ENCODE results near the gene SRC. TPM values are rescaled to one million over a fixed set of nuclear protein-coding genes. Genes with fewer than 3 reads are reported as not detected.
A peak's percentile ranks its signal among the peaks of the same experiment; 100 is the strongest.

The SRC gene
- total RNA-seq, 1 experiment from 2014 or later: 7.6 TPM

DNA sequence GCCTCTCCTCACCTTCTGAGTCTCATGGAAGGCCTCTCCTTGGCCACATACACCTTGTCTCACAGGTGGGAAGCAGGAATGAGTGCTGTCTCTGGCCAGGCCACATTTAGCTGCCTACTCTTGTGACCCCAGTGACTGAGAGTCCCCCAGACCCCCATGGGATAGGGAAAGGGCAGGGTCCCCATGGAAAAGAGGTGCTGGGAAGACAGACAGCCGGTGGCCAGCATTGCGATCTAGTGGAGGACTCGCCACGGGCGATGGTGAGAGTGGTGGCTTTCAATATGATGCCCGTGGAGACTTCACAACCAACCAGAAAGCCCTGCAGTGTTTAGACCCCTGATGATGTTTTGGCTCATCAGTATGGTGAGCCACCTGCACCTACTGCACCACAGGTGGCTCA is 36.6 kb upstream of the SRC start:
- peaks cover 63% of the 10 kb centered on the region for H3K36me3 ChIP-seq
- no peak overlapping the region for H3K4me3 ChIP-seq
- no peak overlapping the region for H3K27ac ChIP-seq
- DNase-seq (ENCODE audit: low read depth in 1 of 2, low spot score in 2 of 2): no peak
- no peaks in the 10 kb centered on the region for H3K9me3 ChIP-seq (replicated peaks)
- H3K27me3 ChIP-seq (replicated peaks): no peaks in the 10 kb centered on the region
- H3K4me1 ChIP-seq (replicated peaks): peaks cover 19% of the 10 kb centered on the region

DNA sequence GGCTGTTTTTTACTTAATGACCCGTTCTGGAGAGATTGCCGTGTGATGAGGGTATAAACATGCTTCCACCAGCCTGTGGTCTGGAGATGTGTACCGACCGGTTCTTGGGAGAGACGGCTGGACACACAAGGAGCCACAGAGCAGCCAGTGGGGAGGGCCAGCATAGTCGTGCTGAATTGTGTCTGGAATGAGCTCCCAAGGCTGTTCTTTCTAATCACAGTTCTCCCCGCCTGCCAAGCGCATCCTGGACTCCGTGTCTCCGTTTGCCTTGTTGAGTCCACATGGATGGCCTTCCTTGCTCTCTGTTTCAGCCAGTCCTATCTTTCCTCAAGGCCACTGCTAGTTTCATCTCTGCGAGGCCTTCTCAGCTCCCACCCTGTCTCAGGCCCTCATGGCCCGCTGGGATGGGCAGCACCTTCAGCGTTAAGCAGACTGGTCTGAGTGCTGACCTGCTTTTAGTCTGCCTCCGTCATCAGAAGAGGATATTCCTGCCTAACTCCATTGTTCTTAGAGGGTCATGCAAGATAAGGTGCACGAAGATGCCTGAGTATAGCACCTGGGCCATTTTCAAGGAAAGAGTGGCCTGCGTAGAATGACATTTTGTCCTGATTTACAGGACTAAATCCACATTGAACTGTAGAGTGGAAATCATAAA is 35.9 kb upstream of the SRC start:
- Histone ChIP-seq H3K27ac (no peak overlapping the region), H3K36me3 (peaks cover 62% of the 10 kb centered on the region), H3K27me3 (replicated peaks) (no peaks in the 10 kb centered on the region), H3K4me3 (no peak overlapping the region), H3K4me1 (replicated peaks) (peaks cover 27% of the 10 kb centered on the region), H3K9me3 (replicated peaks) (no peaks in the 10 kb centered on the region)
- no peak for DNase-seq (ENCODE audit: low read depth in 1 of 2, low spot score in 2 of 2)

DNA sequence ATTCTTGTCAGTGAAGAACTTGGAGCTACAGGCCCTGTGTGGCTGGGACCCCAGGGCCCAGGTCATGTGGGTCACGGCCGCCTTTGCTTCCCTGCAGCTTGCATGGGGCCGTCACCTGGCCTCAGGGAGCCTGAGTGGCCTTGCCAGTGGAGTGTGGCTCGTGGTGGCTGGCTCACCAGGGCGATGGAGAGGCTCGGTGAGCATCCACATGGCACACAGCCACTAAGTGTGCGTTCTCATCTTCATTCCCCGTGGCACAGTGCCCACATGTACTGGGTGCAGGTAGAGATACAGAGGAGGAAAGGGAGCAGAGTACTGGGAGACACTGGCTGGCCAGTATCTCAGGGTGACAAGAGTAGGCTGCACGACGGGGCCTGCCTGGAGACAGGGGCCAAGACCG is 35.0 kb upstream of the SRC start:
- DNase-seq (ENCODE audit: low read depth in 1 of 2, low spot score in 2 of 2): no peak
- no peak overlapping the region for H3K4me3 ChIP-seq
- H3K4me1 ChIP-seq (replicated peaks): peaks cover 32% of the 10 kb centered on the region
- H3K27ac ChIP-seq: no peak overlapping the region
- no peaks in the 10 kb centered on the region for H3K27me3 ChIP-seq (replicated peaks)
- peaks cover 71% of the 10 kb centered on the region for H3K36me3 ChIP-seq
- H3K9me3 ChIP-seq (replicated peaks): no peaks in the 10 kb centered on the region

DNA sequence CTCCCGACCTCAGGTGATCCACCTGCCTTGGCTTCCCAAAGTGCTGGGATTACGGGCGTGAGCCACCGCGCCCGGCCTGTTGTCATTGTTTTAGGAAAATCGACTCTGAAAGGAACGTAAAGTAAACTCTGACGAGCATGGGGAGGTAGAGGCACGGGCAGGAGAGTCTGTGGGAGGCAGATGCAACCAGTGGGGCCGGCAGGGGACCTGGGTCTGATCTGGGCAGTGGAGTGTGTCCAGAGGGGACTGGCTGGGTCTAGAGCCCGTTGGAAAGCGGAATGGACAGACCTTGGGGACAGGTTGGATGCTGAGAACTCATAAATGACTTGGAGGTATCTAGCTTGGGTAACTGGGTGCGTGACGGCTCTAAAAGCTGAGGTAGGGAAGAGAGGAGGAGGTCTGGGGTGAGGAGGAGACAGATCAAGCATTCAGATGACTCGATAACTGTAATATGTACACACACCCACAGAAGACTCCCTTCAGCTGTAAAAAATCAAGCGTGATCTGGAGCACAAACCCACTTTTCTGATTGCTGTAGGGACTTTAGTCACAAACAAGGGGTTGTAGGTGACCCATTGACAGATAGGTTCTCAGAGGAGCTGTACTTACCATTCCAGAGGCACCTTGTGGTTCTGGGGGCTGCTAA is 34.1 kb upstream of the SRC start:
- Histone ChIP-seq H3K27ac (no peak overlapping the region), H3K27me3 (replicated peaks) (no peaks in the 10 kb centered on the region), H3K9me3 (replicated peaks) (no peaks in the 10 kb centered on the region), H3K4me1 (replicated peaks) (peaks cover 32% of the 10 kb centered on the region), H3K36me3 (peaks cover 69% of the 10 kb centered on the region), H3K4me3 (no peak overlapping the region)
- DNase-seq (ENCODE audit: low read depth in 1 of 2, low spot score in 2 of 2): no peak

DNA sequence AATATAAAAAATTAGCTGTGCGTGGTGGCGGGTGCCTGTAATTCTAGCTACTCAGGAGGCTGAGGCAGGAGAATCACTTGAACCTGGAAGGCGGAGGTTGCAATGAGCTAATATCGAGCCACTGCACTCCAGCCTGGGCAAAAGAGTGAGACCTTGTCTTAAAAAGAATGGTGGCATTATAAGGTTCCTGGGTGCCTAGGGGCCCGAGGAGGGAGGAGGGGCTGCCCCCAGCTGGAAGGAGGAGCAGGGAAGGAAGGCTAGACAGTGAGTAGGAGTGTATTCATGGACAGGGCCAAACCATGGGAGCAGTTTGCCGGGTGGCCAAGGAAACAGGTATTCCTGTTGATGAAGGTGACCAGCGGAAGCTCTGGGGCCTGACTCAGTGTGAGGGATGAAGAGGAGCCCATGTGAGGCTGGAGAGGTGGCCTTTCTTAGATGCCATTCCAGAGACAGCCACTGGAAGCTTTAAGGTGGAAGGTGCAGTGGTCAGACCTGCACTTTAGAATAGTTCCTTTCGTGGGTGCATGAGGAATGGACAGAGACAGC is 32.3 kb upstream of the SRC start:
- Histone ChIP-seq H3K9me3 (replicated peaks) (no peaks in the 10 kb centered on the region), H3K27me3 (replicated peaks) (no peaks in the 10 kb centered on the region), H3K27ac (no peak overlapping the region), H3K4me1 (replicated peaks) (peaks cover 32% of the 10 kb centered on the region), H3K4me3 (no peak overlapping the region), H3K36me3 (peaks cover 70% of the 10 kb centered on the region)
- DNase-seq (ENCODE audit: low read depth in 1 of 2, low spot score in 2 of 2): no peak

DNA sequence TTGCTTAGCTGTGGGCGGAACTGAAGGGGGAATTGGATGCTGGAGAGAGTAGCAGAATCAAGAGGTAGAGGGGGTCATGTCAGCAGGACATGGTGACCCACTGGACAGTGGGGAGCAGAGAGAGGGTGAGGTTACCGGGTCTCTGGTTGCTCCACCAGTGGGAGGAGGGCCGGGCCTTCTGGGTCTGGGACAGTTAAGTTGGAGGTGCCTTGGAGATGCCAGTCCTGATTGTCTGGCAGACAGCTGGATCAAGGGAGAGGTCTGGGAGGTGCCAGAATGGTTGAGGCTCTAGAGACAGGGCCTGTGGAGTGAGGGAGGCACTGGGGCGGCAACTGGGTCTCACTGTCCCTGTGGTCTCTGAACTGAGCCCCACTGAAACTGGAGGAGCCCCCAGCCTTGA is 31.8 kb upstream of the SRC start:
- H3K9me3 ChIP-seq (replicated peaks): no peaks in the 10 kb centered on the region
- H3K4me1 ChIP-seq (replicated peaks): peaks cover 32% of the 10 kb centered on the region
- H3K27me3 ChIP-seq (replicated peaks): no peaks in the 10 kb centered on the region
- H3K36me3 ChIP-seq: peaks cover 66% of the 10 kb centered on the region
- no peak overlapping the region for H3K27ac ChIP-seq
- no peak overlapping the region for H3K4me3 ChIP-seq
- no peak for DNase-seq (ENCODE audit: low read depth in 1 of 2, low spot score in 2 of 2)

DNA sequence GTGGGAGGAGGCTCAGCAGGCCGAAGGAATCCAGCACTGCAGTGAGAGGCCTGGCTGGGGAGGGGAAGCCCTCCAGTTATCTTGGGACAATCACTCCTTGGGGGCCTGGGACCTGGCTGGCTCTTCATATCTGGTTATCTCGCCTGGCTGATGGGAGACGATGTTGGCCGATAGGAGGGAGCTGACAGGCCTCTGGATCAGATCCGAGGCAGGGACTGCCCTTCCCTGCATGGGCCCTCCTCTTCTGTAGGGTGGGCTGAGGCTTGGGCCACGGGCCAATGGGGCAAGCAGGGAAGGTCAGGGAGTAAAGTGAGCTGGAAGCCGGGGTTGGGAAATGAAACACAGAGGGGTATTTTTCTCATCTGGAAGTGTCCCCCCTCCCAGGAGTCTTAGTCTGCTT is 31.3 kb upstream of the SRC start:
- Histone ChIP-seq H3K4me1 (replicated peaks) (peaks cover 32% of the 10 kb centered on the region), H3K9me3 (replicated peaks) (no peaks in the 10 kb centered on the region), H3K27me3 (replicated peaks) (no peaks in the 10 kb centered on the region), H3K36me3 (peaks cover 64% of the 10 kb centered on the region), H3K4me3 (no peak overlapping the region), H3K27ac (peak overlapping the region; percentile 35; the same call in 1 of the 2 replicates)
- no peak for DNase-seq (ENCODE audit: low read depth in 1 of 2, low spot score in 2 of 2)

DNA sequence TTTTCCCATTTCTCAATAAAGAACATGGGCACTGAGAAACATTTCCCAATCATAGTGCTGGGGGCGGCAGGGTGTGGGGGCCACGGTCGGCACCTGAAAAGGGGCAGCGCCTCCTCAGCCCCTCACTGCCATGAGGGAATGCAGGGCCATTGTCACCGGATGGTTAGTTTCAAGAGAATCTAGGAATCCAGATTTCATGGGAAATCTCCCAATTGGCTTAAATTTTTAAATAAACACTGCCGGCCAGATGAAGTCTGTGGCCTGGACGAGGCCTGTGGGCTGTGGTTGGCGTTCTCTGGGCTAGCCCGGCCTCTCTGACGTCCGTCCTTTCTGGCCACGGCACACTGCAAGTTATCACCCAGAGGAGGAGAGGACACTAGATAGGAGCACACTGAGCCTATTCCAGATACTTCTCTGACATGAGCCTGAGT is 30.9 kb upstream of the SRC start:
- Histone ChIP-seq H3K4me1 (replicated peaks) (peaks cover 32% of the 10 kb centered on the region), H3K4me3 (no peak overlapping the region), H3K9me3 (replicated peaks) (no peaks in the 10 kb centered on the region), H3K27me3 (replicated peaks) (no peaks in the 10 kb centered on the region), H3K27ac (peak overlapping the region; percentile 35; the same call in 1 of the 2 replicates), H3K36me3 (peaks cover 60% of the 10 kb centered on the region)
- DNase-seq (ENCODE audit: low read depth in 1 of 2, low spot score in 2 of 2): no peak

DNA sequence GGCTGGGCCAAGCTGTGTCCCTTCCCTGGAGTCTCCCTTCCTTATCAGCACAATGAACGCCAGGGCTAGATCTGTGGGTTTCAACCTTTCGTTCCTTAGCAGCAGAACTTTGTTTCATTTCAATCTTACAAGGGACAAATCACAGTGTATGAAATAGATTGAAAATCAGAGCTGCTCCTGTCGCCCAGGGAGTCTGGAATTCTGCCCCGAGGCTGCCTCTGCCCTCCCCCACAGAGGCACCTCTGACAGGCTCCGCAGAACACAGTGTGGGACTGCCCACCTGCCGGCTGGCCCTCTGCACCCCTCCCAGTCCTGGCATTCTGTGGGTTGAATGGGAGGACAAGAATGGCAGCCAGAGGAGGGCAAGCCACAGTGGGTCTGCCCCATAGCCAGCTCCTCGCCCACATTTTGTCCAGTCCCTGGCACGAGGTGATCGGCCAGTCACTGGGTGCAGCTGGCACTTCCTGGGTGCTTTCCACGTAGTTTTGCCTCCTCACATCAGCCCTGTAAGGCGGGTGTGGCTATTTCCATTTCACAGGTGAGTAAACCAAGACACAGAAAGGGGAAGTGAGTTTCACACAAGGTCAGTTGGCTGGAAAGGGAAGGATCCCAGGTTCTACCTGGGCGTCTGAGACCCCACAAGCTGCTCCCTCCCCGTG is 30.4 kb upstream of the SRC start:
- no peaks in the 10 kb centered on the region for H3K27me3 ChIP-seq (replicated peaks)
- peak overlapping the region; percentile 35; the same call in 1 of the 2 replicates for H3K27ac ChIP-seq
- no peaks in the 10 kb centered on the region for H3K9me3 ChIP-seq (replicated peaks)
- peaks cover 56% of the 10 kb centered on the region for H3K36me3 ChIP-seq
- peaks cover 32% of the 10 kb centered on the region for H3K4me1 ChIP-seq (replicated peaks)
- no peak for DNase-seq (ENCODE audit: low read depth in 1 of 2, low spot score in 2 of 2)
- H3K4me3 ChIP-seq: no peak overlapping the region

DNA sequence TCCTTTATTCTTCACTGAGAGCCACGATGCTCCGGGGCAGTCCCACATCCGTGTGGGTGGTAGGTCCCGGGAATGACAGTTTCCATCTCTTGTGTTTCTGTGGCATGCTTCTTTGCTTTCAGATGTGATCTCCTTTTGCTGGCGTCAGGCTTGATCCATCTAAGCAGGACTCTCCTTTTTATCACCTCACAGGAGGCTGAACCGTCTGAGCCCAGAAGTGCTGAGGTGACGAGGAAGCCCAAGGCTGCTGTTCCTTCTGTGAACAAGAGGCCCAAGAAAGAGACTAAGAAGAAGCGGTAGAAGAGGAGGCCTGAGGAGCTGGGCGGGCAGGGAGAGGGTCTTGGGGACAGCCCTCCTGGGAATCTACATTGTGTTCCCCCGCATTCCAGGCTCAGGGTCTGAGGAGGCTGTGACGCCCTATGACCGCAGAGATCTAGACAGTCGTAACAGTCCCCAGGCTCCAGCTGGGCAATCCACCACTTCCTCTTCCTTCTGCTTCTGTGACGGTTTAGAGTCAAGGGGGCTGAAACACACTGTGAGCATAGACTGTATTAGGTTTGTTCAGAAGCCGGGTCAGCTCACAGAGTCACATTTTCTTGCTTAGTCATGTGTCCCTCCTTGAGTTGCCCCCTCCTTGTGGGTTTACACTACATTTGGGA is 29.7 kb upstream of the SRC start:
- Histone ChIP-seq H3K27ac (no peak overlapping the region), H3K4me1 (replicated peaks) (peaks cover 32% of the 10 kb centered on the region)

DNA sequence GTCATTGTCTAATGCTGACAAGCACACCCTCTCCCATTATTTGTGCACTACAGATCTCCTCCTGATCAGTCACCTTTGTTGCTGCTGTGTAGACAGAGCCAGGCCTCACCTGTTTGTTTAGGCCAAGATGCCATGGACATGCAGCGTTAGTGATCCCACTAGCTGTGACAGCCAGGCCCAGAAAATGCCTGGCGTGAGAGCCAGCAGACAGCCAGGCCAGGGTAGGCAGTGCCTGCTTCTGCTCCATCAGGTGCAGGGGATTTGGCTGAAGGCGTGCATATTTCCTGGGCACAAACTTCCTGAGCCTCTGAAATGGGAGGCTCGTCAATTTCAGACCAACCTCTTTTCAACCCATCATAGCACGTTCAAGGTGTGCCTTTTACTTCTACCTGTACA is 29.2 kb upstream of the SRC start:
- H3K4me3 ChIP-seq: no peak overlapping the region
- H3K36me3 ChIP-seq: peaks cover 54% of the 10 kb centered on the region
- H3K4me1 ChIP-seq (replicated peaks): peaks cover 28% of the 10 kb centered on the region
- H3K27ac ChIP-seq: no peak overlapping the region
- no peak for DNase-seq (ENCODE audit: low read depth in 1 of 2, low spot score in 2 of 2)
- no peaks in the 10 kb centered on the region for H3K27me3 ChIP-seq (replicated peaks)
- H3K9me3 ChIP-seq (replicated peaks): no peaks in the 10 kb centered on the region

More for the DNA sequence above, 29.7 kb upstream of the SRC start:
- Histone ChIP-seq H3K4me3 (no peak overlapping the region), H3K27me3 (replicated peaks) (no peaks in the 10 kb centered on the region), H3K36me3 (peaks cover 56% of the 10 kb centered on the region), H3K9me3 (replicated peaks) (no peaks in the 10 kb centered on the region)
- no peak for DNase-seq (ENCODE audit: low read depth in 1 of 2, low spot score in 2 of 2)

DNA sequence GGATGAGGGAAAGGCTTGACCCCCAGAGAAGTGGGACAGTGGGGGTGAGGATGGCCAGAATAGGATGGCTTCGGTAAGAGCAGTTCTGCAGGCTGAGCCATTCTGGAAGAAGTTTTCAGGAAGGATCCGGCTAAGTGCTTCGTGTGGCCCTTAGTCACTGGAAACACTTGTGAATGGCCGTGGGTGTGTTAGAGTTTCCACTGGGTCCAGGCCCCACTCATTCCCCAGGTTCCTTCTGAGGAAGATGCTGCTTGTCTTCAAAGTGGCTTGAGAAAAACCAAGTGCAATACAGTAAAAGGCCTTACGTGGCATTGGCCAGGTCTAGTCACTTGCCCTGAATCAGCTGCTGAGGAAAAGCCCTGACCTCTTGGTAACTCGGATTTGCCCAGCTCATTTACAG is 28.6 kb upstream of the SRC start:
- H3K36me3 ChIP-seq: peaks cover 53% of the 10 kb centered on the region
- H3K4me1 ChIP-seq (replicated peaks): peaks cover 23% of the 10 kb centered on the region
- no peak for DNase-seq (ENCODE audit: low read depth in 1 of 2, low spot score in 2 of 2)
- no peaks in the 10 kb centered on the region for H3K9me3 ChIP-seq (replicated peaks)
- H3K4me3 ChIP-seq: no peak overlapping the region
- H3K27ac ChIP-seq: no peak overlapping the region
- H3K27me3 ChIP-seq (replicated peaks): no peaks in the 10 kb centered on the region

DNA sequence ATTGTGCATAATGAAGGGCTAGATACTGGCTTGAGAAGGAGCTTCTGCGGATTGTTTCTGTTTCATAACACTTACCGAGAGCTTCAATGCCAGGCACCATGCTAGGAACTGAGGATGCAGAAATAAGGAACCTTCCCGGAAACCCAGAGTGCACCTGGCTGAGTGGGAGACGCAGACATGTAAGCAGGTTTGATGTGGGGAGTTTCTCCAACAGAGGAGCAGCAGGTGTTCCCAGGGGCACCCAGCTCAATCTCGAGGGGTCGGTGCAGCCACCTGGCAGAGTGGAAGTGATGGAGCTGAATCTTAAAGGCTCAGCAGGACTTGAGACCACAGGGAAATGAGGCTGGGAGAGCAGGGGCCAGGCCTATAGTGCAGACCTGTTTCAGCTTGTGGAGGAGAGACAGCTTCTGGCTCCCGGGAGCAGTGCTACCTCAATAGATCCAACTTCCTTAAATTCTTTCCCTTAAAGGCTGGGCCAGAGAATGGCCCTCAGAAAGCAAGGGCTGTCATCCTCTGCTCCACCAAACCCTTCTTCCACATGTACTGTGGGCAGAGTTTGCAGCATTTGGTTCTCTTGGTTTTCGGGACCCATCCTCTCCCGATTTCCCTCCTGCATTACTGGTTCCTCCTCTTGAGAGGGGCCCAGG is 27.8 kb upstream of the SRC start:
- Histone ChIP-seq H3K9me3 (replicated peaks) (no peaks in the 10 kb centered on the region), H3K36me3 (peaks cover 46% of the 10 kb centered on the region), H3K4me3 (no peak overlapping the region), H3K27me3 (replicated peaks) (no peaks in the 10 kb centered on the region), H3K4me1 (replicated peaks) (peaks cover 16% of the 10 kb centered on the region), H3K27ac (no peak overlapping the region)
- no peak for DNase-seq (ENCODE audit: low read depth in 1 of 2, low spot score in 2 of 2)
